ENCODE data around the gene SMIM33.

The SMIM33 gene

DNA sequence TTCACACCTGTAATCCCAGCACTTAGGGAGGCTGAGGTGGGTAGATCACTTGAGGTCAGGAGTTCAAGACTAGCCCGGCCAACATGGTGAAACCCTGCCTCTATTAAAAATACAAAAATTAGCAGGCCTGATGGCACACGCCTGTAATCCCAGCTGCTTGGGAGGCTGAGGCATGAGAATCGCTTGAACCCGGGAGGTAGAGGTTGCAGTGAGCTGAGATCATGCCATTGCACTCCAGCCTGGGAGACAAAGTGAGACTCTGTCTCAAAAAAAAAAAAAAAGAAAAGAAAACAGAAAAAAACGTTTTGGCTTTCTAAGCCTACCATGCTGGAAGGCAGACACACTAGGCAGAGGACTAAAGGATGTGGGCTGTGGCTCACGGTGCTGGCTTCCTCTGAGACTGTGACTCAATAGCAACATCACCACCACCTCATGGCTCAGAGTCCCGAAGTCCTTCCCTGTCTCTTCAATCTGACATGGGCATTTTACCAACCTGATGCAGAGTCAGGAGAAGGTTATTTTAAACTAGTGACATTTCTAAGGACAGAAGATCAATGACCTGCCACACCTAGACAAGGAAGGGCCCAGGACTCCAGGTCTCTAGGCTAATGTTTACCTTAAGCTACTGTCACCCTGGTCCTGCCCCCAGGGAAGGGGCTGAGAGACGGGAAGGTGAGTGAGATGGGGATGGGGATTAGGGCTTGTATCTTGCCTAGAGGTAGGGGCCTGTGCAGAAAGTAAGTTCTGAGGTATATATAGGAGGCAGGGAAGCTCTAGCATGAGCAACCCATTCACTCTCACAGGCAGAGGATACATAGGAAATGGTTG lies 12.0 kb upstream of the SMIM33 start:
- Histone ChIP-seq H3K4ac (ENCODE audit: low read depth, low read length) (no peak overlapping the region), H3K79me1 (ENCODE audit: low read length) (no peaks in the 10 kb centered on the region), H3K4me3 (ENCODE audit: low read depth, low read length) (no peak overlapping the region), H4K91ac (ENCODE audit: low read depth, low read length) (no peak overlapping the region), H3K18ac (ENCODE audit: low read length) (no peak overlapping the region), H3K27ac (ENCODE audit: low read depth, low read length) (no peak overlapping the region), H3K9me3 (ENCODE audit: insufficient read depth, low read depth, low read length) (peaks cover 6% of the 10 kb centered on the region), H4K12ac (ENCODE audit: low read depth, low read length) (no peak overlapping the region), H2AK5ac (ENCODE audit: low read length) (no peak overlapping the region), H2AFZ (ENCODE audit: insufficient read depth, low read length, poor library complexity) (no peak overlapping the region), H3K79me2 (ENCODE audit: control insufficient read depth, insufficient read depth, low read length, poor library complexity) (no peaks in the 10 kb centered on the region), H3K36me3 (ENCODE audit: control insufficient read depth in 1 of 2, insufficient read depth in 2 of 2, low read length in 2 of 2) (no peaks in the 10 kb centered on the region), H3K14ac (ENCODE audit: low read length) (no peak overlapping the region), H3K27me3 (ENCODE audit: insufficient read depth, low read length) (no peaks in the 10 kb centered on the region), H4K8ac (ENCODE audit: low read depth, low read length) (no peak overlapping the region), H3K23ac (ENCODE audit: low read length) (no peak overlapping the region), H2BK120ac (ENCODE audit: insufficient read depth, low read length, poor library complexity) (no peak overlapping the region), H3K4me2 (ENCODE audit: low read length) (no peak overlapping the region), H2BK12ac (ENCODE audit: low read length) (no peak overlapping the region), H3K9ac (ENCODE audit: low read length) (no peak overlapping the region), H2BK5ac (ENCODE audit: low read depth, low read length, poor library complexity) (no peak overlapping the region), H3K4me1 (ENCODE audit: control insufficient read depth in 1 of 2, insufficient read depth in 2 of 2, low read length in 2 of 2) (peaks cover 4 to 5% of the 10 kb centered on the region in 2 experiments)
- WGBS (ENCODE audit: extremely low coverage, insufficient coverage, insufficient read length) = no CpG with 5 or more reads among the region's 8 CpGs
- DNase-seq = no peak

DNA sequence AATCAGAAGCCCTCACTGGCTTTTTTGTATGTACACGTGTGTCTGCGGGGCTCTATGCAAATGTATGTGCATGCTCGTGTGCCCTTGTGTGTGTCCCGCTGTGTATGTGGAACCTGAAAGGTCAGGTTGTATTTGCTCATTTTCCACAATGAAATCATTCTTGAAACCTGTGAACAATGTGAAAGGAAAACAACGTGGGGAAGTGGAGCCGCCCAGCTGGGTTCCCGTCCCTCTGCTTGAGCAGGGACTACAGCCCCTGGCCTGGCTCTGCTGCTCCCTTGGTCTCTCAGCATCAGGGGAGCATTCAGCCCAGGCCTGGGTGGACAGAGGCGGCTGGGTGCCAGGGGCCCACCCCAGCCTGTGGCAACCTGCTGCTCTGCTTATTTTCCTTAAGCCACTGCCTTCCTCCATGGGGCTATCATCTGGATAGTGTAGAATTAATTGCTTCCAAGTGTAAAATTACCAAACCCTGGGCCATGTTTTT lies 11.3 kb upstream of the SMIM33 start:
- Histone ChIP-seq H2AFZ (ENCODE audit: insufficient read depth, low read length, poor library complexity) (no peak overlapping the region), H3K27me3 (ENCODE audit: insufficient read depth, low read length) (no peaks in the 10 kb centered on the region), H3K79me2 (ENCODE audit: control insufficient read depth, insufficient read depth, low read length, poor library complexity) (no peaks in the 10 kb centered on the region), H3K9me3 (ENCODE audit: insufficient read depth, low read depth, low read length) (no peaks in the 10 kb centered on the region), H2AK5ac (ENCODE audit: low read length) (no peak overlapping the region), H3K14ac (ENCODE audit: low read length) (no peak overlapping the region), H3K9ac (ENCODE audit: low read length) (no peak overlapping the region), H3K18ac (ENCODE audit: low read length) (no peak overlapping the region), H3K4ac (ENCODE audit: low read depth, low read length) (no peak overlapping the region), H2BK120ac (ENCODE audit: insufficient read depth, low read length, poor library complexity) (no peak overlapping the region), H2BK5ac (ENCODE audit: low read depth, low read length, poor library complexity) (no peak overlapping the region), H2BK12ac (ENCODE audit: low read length) (no peak overlapping the region), H3K79me1 (ENCODE audit: low read length) (no peaks in the 10 kb centered on the region), H3K4me2 (ENCODE audit: low read length) (no peak overlapping the region), H4K12ac (ENCODE audit: low read depth, low read length) (no peak overlapping the region), H4K8ac (ENCODE audit: low read depth, low read length) (no peak overlapping the region), H3K36me3 (ENCODE audit: control insufficient read depth in 1 of 2, insufficient read depth in 2 of 2, low read length in 2 of 2) (no peaks in the 10 kb centered on the region), H3K4me1 (ENCODE audit: control insufficient read depth in 1 of 2, insufficient read depth in 2 of 2, low read length in 2 of 2) (peaks cover 4 to 5% of the 10 kb centered on the region in 2 experiments), H3K27ac (ENCODE audit: low read depth, low read length) (no peak overlapping the region), H3K23ac (ENCODE audit: low read length) (no peak overlapping the region), H4K91ac (ENCODE audit: low read depth, low read length) (no peak overlapping the region), H3K4me3 (ENCODE audit: low read depth, low read length) (no peak overlapping the region)
- no CpG with 5 or more reads among the region's 8 CpGs for WGBS (ENCODE audit: extremely low coverage, insufficient coverage, insufficient read length)
- no peak for DNase-seq

DNA sequence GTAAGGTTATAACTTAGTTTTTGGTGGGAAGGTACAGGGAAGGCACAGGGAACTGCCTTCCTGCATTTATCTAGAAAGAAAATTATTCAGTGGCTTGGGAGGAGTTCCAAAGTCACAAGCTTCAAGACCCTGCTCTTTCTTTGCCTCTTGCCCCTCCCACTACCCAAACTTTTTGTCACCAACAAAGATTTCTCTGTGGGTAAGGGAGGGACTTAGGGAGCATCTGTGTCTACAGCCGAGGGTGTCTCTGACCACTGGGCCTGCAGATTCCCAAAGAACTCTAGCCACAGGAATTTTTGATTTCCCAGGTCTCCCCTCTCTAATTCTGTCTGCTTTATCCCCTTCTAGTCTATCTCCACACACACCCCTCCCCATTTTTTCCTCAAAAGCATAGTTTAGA lies 10.3 kb upstream of the SMIM33 start:
- Histone ChIP-seq H2AFZ (ENCODE audit: insufficient read depth, low read length, poor library complexity) (no peak overlapping the region), H2BK120ac (ENCODE audit: insufficient read depth, low read length, poor library complexity) (no peak overlapping the region), H3K18ac (ENCODE audit: low read length) (no peak overlapping the region), H3K79me2 (ENCODE audit: control insufficient read depth, insufficient read depth, low read length, poor library complexity) (no peaks in the 10 kb centered on the region), H3K9me3 (ENCODE audit: insufficient read depth, low read depth, low read length) (no peaks in the 10 kb centered on the region), H3K14ac (ENCODE audit: low read length) (no peak overlapping the region), H2BK12ac (ENCODE audit: low read length) (no peak overlapping the region), H3K23ac (ENCODE audit: low read length) (no peak overlapping the region), H3K27me3 (ENCODE audit: insufficient read depth, low read length) (no peaks in the 10 kb centered on the region), H2AK5ac (ENCODE audit: low read length) (no peak overlapping the region), H3K4ac (ENCODE audit: low read depth, low read length) (no peak overlapping the region), H3K9ac (ENCODE audit: low read length) (no peak overlapping the region), H3K4me3 (ENCODE audit: low read depth, low read length) (no peak overlapping the region), H3K79me1 (ENCODE audit: low read length) (no peaks in the 10 kb centered on the region), H4K91ac (ENCODE audit: low read depth, low read length) (no peak overlapping the region), H3K27ac (ENCODE audit: low read depth, low read length) (no peak overlapping the region), H4K8ac (ENCODE audit: low read depth, low read length) (no peak overlapping the region), H4K12ac (ENCODE audit: low read depth, low read length) (no peak overlapping the region), H2BK5ac (ENCODE audit: low read depth, low read length, poor library complexity) (no peak overlapping the region), H3K4me2 (ENCODE audit: low read length) (no peak overlapping the region), H3K4me1 (ENCODE audit: control insufficient read depth in 1 of 2, insufficient read depth in 2 of 2, low read length in 2 of 2) (peaks cover 4 to 5% of the 10 kb centered on the region in 2 experiments), H3K36me3 (ENCODE audit: control insufficient read depth in 1 of 2, insufficient read depth in 2 of 2, low read length in 2 of 2) (no peaks in the 10 kb centered on the region)
- WGBS (ENCODE audit: extremely low coverage, insufficient coverage, insufficient read length) = no CpG with 5 or more reads among the region's 1 CpG
- DNase-seq = no peak

GRCh38 chr5:139461176-139461575 lies 9.6 kb upstream of the SMIM33 start:
- Histone ChIP-seq H4K91ac (ENCODE audit: low read depth, low read length) (no peak overlapping the region), H3K36me3 (ENCODE audit: control insufficient read depth in 1 of 2, insufficient read depth in 2 of 2, low read length in 2 of 2) (no peaks in the 10 kb centered on the region), H2BK12ac (ENCODE audit: low read length) (no peak overlapping the region), H3K18ac (ENCODE audit: low read length) (no peak overlapping the region), H3K9ac (ENCODE audit: low read length) (no peak overlapping the region), H3K4me3 (ENCODE audit: low read depth, low read length) (no peak overlapping the region), H2BK5ac (ENCODE audit: low read depth, low read length, poor library complexity) (no peak overlapping the region), H3K79me1 (ENCODE audit: low read length) (no peaks in the 10 kb centered on the region), H3K27ac (ENCODE audit: low read depth, low read length) (no peak overlapping the region), H3K4ac (ENCODE audit: low read depth, low read length) (no peak overlapping the region), H4K12ac (ENCODE audit: low read depth, low read length) (no peak overlapping the region), H3K79me2 (ENCODE audit: control insufficient read depth, insufficient read depth, low read length, poor library complexity) (no peaks in the 10 kb centered on the region), H3K4me2 (ENCODE audit: low read length) (no peak overlapping the region), H4K8ac (ENCODE audit: low read depth, low read length) (no peak overlapping the region), H2AFZ (ENCODE audit: insufficient read depth, low read length, poor library complexity) (no peak overlapping the region), H2BK120ac (ENCODE audit: insufficient read depth, low read length, poor library complexity) (no peak overlapping the region), H3K4me1 (ENCODE audit: control insufficient read depth in 1 of 2, insufficient read depth in 2 of 2, low read length in 2 of 2) (peaks cover 4 to 5% of the 10 kb centered on the region in 2 experiments), H3K27me3 (ENCODE audit: insufficient read depth, low read length) (no peaks in the 10 kb centered on the region), H2AK5ac (ENCODE audit: low read length) (no peak overlapping the region), H3K14ac (ENCODE audit: low read length) (no peak overlapping the region), H3K23ac (ENCODE audit: low read length) (no peak overlapping the region), H3K9me3 (ENCODE audit: insufficient read depth, low read depth, low read length) (no peaks in the 10 kb centered on the region)
- DNase-seq = no peak
- no CpG with 5 or more reads among the region's 7 CpGs for WGBS (ENCODE audit: extremely low coverage, insufficient coverage, insufficient read length)

All from trophoblast cell (in vitro differentiated cells and primary cell).